Gastrocnemius medialis (tissue), 4 donors: ENCODE measurements around the gene BANK1. TPM values are rescaled to one million over a fixed set of nuclear protein-coding genes. Genes with fewer than 3 reads are reported as not detected.

Experiments
- ATAC-seq, 2 donors: fragments of 150-250 bp; one replicate each; pipeline ENCODE4 v1.9.1; 2016
- DNase-seq, 2 donors: peaks; one replicate each; pipeline ENCODE4 v3.0.0-alpha.2; 2019
- H3K27ac ChIP-seq, 4 donors: fragments of 200-600 bp; sonication (generic); 1 replicate in 1 of 4; 2 replicates in 3 of 4; pipeline ENCODE4 v1.5.1; 2016 to 2018; ENCODE audit warnings: mild to moderate bottlenecking in 2 of 4, moderate library complexity in 1 of 4
- H3K27me3 ChIP-seq, 3 donors: fragments of 200-600 bp; sonication (generic) in 2 of 3; 1 replicate in 1 of 3; 2 replicates in 2 of 3; pipeline versions ENCODE4 v1.5.1 to v1.6.0; 2016 to 2019; ENCODE audit warnings: mild to moderate bottlenecking in 1 of 3, moderate library complexity in 1 of 3
- H3K36me3 ChIP-seq, 2 donors: fragments of 200-600 bp; sonication (generic) in 1 of 2; one replicate each; pipeline ENCODE4 v1.5.1; 2017 to 2018
- H3K4me1 ChIP-seq, 2 donors: fragments of 200-600 bp; sonication (generic) in 1 of 2; one replicate each; pipeline ENCODE4 v1.5.1; 2016 to 2017; ENCODE audit warnings: mild to moderate bottlenecking in 2 of 2
- H3K4me3 ChIP-seq, 4 donors: fragments of 200-600 bp; sonication (generic) in 3 of 4; 1 replicate in 1 of 4; 2 replicates in 3 of 4; pipeline ENCODE4 v1.5.1; 2016 to 2019; ENCODE audit warnings: mild to moderate bottlenecking in 2 of 4
- H3K9me3 ChIP-seq, 3 donors: fragments of 200-600 bp; sonication (generic) in 2 of 3; 1 replicate in 1 of 3; 2 replicates in 2 of 3; pipeline ENCODE4 v1.5.1; 2016 to 2019
- CTCF ChIP-seq, 5 experiments: fragments of 450-650 bp in 3 of 5; fragments of 200-600 bp in 2 of 5; sonication (generic) in 2 of 5; IDR thresholded peaks in 4 of 5; conservative IDR thresholded peaks in 1 of 5; 1 replicate in 4 of 5; 2 replicates in 1 of 5; pipeline ENCODE4 v1.5.1; 2016 to 2019; ENCODE audit warnings: antibody characterized with exemption in 5 of 5, mild to moderate bottlenecking in 3 of 5, moderate library complexity in 3 of 5
- POLR2A ChIP-seq, 2 donors: fragments of 450-650 bp; IDR thresholded peaks; one replicate each; pipeline ENCODE4 v1.6.1; 2017; ENCODE audit warnings: antibody characterized with exemption in 2 of 2, mild to moderate bottlenecking in 2 of 2, moderate library complexity in 2 of 2
- in situ Hi-C, 4 donors: fragments of 200-750 bp; cut with MboI; loops; one replicate each; pipeline versions ENCODE4 v1.15.0 to v1.8.0; 2017; ENCODE audit warnings: low sequenced_read_pairs in 4 of 4
- intact Hi-C: fragments of 100-400 bp; cut with DNase I; formaldehyde crosslinking; loops from one replicate; pipeline ENCODE4 v1.15.1; 2023; ENCODE audit warnings: low total_unique reads
- total RNA-seq, 4 donors: library from RNA; depleted of rRNA; stranded (reverse); fragments of >200 nt; gene quantifications; one replicate each; pipeline versions ENCODE4 v1.1.0 to v1.2.3, GENCODE V29; 2016

The BANK1 gene
- total RNA-seq, 4 donors from 2014 or later: 0.10 to 0.91 (median 0.26) TPM

- Histone ChIP-seq H3K36me3 (no peaks in the 10 kb centered on the region), H3K4me3 (no peak overlapping the region), H3K27ac (no peak overlapping the region), H3K4me1 (no peaks in the 10 kb centered on the region), H3K27me3 (no peaks in the 10 kb centered on the region), H3K9me3 (no peaks in the 10 kb centered on the region)
- intact Hi-C loops: no loop called here
- in situ Hi-C loops: no loop called here
- no peak for DNase-seq
- TF ChIP-seq POLR2A (IDR thresholded peaks at IDR 0.05) (no peak), CTCF (IDR thresholded peaks at IDR 0.05 in 4 of 5, conservative IDR thresholded peaks at IDR 0.05 in 1 of 5) (no peak)
- ATAC-seq: no peak
Observed at GRCh38 chr4:101855239-101855638, 64.7 kb downstream of the BANK1 start.

GRCh38 chr4:101856149-101856548 lies 65.6 kb downstream of the BANK1 start:
- Histone ChIP-seq H3K4me3 (no peak overlapping the region), H3K27ac (no peak overlapping the region), H3K27me3 (no peaks in the 10 kb centered on the region), H3K36me3 (no peaks in the 10 kb centered on the region), H3K9me3 (no peaks in the 10 kb centered on the region), H3K4me1 (no peaks in the 10 kb centered on the region)
- in situ Hi-C loops (no loop called here), intact Hi-C loops (no loop called here)
- DNase-seq: no peak
- ATAC-seq: no peak
- no peak for TF ChIP-seq CTCF (IDR thresholded peaks at IDR 0.05 in 4 of 5, conservative IDR thresholded peaks at IDR 0.05 in 1 of 5)
- TF ChIP-seq POLR2A (IDR thresholded peaks at IDR 0.05): no peak

- no peak overlapping the region for H3K4me3 ChIP-seq
- no peak for ATAC-seq
- no peaks in the 10 kb centered on the region for H3K9me3 ChIP-seq
- H3K27ac ChIP-seq: no peak overlapping the region
- TF ChIP-seq POLR2A (IDR thresholded peaks at IDR 0.05) (no peak), CTCF (IDR thresholded peaks at IDR 0.05 in 4 of 5, conservative IDR thresholded peaks at IDR 0.05 in 1 of 5) (no peak)
- DNase-seq: no peak
- intact Hi-C loops (no loop called here), in situ Hi-C loops (no loop called here)
- no peaks in the 10 kb centered on the region for H3K36me3 ChIP-seq
- H3K4me1 ChIP-seq: no peaks in the 10 kb centered on the region
- H3K27me3 ChIP-seq: no peaks in the 10 kb centered on the region
Observed at GRCh38 chr4:101857176-101857575, 66.6 kb downstream of the BANK1 start.

- intact Hi-C loops (no loop called here), in situ Hi-C loops (no loop called here)
- DNase-seq (no peak), ATAC-seq (no peak)
- Histone ChIP-seq H3K27me3 (no peaks in the 10 kb centered on the region), H3K27ac (no peak overlapping the region), H3K36me3 (no peaks in the 10 kb centered on the region), H3K4me3 (no peak overlapping the region), H3K4me1 (no peaks in the 10 kb centered on the region), H3K9me3 (no peaks in the 10 kb centered on the region)
- TF ChIP-seq POLR2A (IDR thresholded peaks at IDR 0.05) (no peak), CTCF (IDR thresholded peaks at IDR 0.05 in 4 of 5, conservative IDR thresholded peaks at IDR 0.05 in 1 of 5) (no peak)
Observed at GRCh38 chr4:101858641-101859040, 68.1 kb downstream of the BANK1 start.

- no peak for DNase-seq
- Histone ChIP-seq H3K4me1 (no peaks in the 10 kb centered on the region), H3K27ac (no peak overlapping the region), H3K4me3 (no peak overlapping the region), H3K9me3 (no peaks in the 10 kb centered on the region), H3K27me3 (no peaks in the 10 kb centered on the region), H3K36me3 (no peaks in the 10 kb centered on the region)
- in situ Hi-C loops (no loop called here), intact Hi-C loops (no loop called here)
- TF ChIP-seq CTCF (IDR thresholded peaks at IDR 0.05 in 4 of 5, conservative IDR thresholded peaks at IDR 0.05 in 1 of 5): no peak
- no peak for ATAC-seq
Observed at GRCh38 chr4:101862595-101862994, 72.1 kb downstream of the BANK1 start.
